HEK293 (cell line): Measurements from ENCODE around the gene ZNF670.
A peak's percentile ranks its signal among the peaks of the same experiment; 100 is the strongest.
"Not testable (repeated sequence)": the region's sequence is repeated elsewhere in the genome, so short reads cannot be mapped to it uniquely, and the experiment has no call there.

Source experiments
- CTCF ChIA-PET: fragments of 350-600 bp; formaldehyde crosslinking; extraction: SDS; loops from one replicate; lab custom pipeline; 2021; ENCODE audit warnings: antibody characterized with exemption; lab: Yijun Ruan, JAX
- POLR2A ChIA-PET: fragments of 300-600 bp; formaldehyde crosslinking; extraction: SDS; loops from one replicate; lab custom pipeline; 2020; ENCODE audit warnings: antibody characterized with exemption, inconsistent platforms; lab: Yijun Ruan, JAX
- H3K27ac ChIP-seq: fragments of 200-500 bp; sonication (Bioruptor generic); 2 replicates; pipeline ENCODE4 v1.5.1; 2014; ENCODE audit warnings: low read depth, low read length, control low read depth, inconsistent platforms; ENCODE audit errors: extremely low read depth
- H3K36me3 ChIP-seq, 2 experiments: fragments of 200-500 bp in 1 of 2; sonication (Bioruptor generic) in 1 of 2; 1 replicate in 1 of 2; 2 replicates in 1 of 2; pipeline ENCODE4 v1.5.1; 2014 to 2017; ENCODE audit warnings: inconsistent platforms in 2 of 2, low read length in 2 of 2; ENCODE audit not compliant: control insufficient read depth in 2 of 2, insufficient read depth in 1 of 2
- H3K4me1 ChIP-seq: fragments of 200-500 bp; sonication (Bioruptor generic); 2 replicates; pipeline ENCODE4 v1.5.1; 2014; ENCODE audit warnings: mild to moderate bottlenecking, low read length, inconsistent platforms; ENCODE audit not compliant: control insufficient read depth, insufficient read depth
- H3K4me3 ChIP-seq: 2 replicates; pipeline ENCODE4 v1.5.1; 2011; ENCODE audit warnings: low read depth, mild to moderate bottlenecking, control low read depth, low read length, moderate library complexity
- H3K9me3 ChIP-seq: fragments of 200-500 bp; sonication (Bioruptor generic); 2 replicates; pipeline ENCODE4 v1.5.1; 2014; ENCODE audit warnings: low read depth, low read length, inconsistent platforms; ENCODE audit not compliant: control insufficient read depth, insufficient read depth
- SETDB1 ChIP-seq: IDR thresholded peaks from one replicate; pipeline ENCODE4 v1.6.1; 2017; ENCODE audit warnings: mild to moderate bottlenecking, low read length, moderate library complexity, mixed read lengths; ENCODE audit not compliant: insufficient read length
- ZNF19 ChIP-seq: fragments of 450-650 bp; formaldehyde crosslinking; IDR thresholded peaks from 2 replicates; pipeline ENCODE4; 2016; ENCODE audit warnings: missing biosample characterization, missing genetic modification characterization, low read depth
- ZNF280C ChIP-seq: fragments of 450-650 bp; formaldehyde crosslinking; IDR thresholded peaks from 2 replicates; pipeline ENCODE4 v1.5.1; 2016; ENCODE audit warnings: missing biosample characterization, missing genetic modification characterization

Gene ZNF670

GRCh38 chr1:247037511-247038320 is 40.9 kb downstream of the ZNF670 start:
- TF ChIP-seq ZNF19 (tag by site-specific recombination) (no peak), SETDB1 (peak; percentile 83), ZNF280C (no peak)
- H3K27ac ChIP-seq, result no peak overlapping the region
- POLR2A ChIA-PET, result no interaction called here
- peaks cover 0 to 31% of the 10 kb centered on the region in 2 experiments; a peak in 1 of 3 replicates for H3K36me3 ChIP-seq
- H3K9me3 ChIP-seq, result no peaks in the 10 kb centered on the region
- H3K4me3 ChIP-seq, result no peak overlapping the region
- CTCF ChIA-PET, result no interaction called here
- no peaks in the 10 kb centered on the region for H3K4me1 ChIP-seq

GRCh38 chr1:247032306-247032705 is 46.3 kb downstream of the ZNF670 start:
- CTCF ChIA-PET, H3K27ac ChIP-seq, POLR2A ChIA-PET, H3K9me3 ChIP-seq, H3K4me1 ChIP-seq, H3K4me3 ChIP-seq: not testable (repeated sequence)
- peaks cover 0 to 17% of the 10 kb centered on the region in 2 experiments; a peak in 1 of 3 replicates for H3K36me3 ChIP-seq
